NK-92 (cell line): ENCODE data around the gene GPX4.

Source experiments
- DNase-seq: peaks from one replicate; lab custom pipeline; 2025; ENCODE audit not compliant: unreplicated experiment; lab: John Stamatoyannopoulos, UW

Gene GPX4

DNA sequence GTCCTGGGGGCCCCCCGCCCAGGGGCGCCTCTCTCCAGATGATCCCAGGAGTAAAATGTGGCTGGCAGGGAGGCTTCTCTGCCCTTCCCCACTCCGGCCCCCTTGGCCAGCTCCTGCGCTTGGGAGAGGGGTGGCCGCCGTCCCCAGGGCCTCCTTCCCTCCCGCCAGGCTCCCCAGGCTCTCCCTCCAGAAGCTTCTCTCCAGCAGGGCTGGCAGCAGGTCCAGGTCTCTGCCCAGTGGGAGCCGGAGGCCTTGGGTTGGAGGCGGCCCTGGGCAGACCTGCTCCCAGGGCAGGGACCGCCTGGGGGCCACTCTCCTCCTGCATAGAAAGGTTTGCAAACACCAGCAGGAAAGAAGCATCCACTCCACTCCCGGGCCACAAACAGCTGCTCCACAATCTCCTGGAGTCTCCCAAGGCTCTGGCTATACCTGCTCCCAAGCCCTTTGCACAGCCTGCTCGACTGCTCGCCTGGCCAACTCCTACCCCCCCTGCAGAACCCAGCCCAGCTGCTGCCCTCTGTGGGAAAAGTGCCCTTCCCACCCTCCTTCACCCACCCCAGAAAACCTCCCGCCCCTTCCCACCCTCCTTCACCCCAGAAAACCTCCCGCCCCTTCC lies 44.2 kb downstream of the GPX4 start:
- DNase-seq: no peak

GRCh38 chr19:1149259-1150045 lies 45.7 kb downstream of the GPX4 start:
- DNase-seq: no peak

DNA sequence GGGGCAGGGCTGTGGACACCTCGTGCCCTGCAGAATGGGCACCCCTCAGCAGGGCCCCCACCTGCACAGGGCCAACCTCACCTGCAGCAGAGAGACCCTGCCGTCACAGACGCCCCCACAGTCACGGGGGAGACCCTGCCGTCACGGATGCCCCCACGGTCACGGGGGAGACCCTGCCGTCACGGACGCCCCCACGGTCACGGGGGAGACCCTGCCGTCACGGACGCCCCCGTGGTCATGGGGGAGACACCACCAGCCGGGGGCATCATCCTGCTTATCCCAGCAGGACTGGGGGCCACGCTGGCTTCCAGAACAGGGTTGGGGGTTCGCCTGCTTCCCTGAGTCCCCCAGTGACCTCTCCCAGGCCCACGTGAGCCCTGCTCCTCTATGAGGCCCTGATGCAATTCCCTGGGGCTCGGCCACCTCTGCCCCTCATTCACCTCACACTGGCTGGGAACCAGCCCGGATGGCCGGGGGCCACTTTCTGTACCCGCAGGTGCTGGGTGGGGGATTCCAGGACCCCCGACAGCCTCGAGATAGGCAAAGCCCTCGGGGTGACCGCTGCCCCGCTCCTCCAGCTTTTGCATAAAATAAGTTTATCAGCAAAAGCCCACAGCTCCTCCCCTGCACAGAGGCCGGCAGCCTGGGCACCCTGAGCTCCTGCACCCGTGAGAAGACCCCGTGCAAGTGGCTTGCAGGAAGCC lies 46.7 kb downstream of the GPX4 start:
- DNase-seq: no peak

DNA sequence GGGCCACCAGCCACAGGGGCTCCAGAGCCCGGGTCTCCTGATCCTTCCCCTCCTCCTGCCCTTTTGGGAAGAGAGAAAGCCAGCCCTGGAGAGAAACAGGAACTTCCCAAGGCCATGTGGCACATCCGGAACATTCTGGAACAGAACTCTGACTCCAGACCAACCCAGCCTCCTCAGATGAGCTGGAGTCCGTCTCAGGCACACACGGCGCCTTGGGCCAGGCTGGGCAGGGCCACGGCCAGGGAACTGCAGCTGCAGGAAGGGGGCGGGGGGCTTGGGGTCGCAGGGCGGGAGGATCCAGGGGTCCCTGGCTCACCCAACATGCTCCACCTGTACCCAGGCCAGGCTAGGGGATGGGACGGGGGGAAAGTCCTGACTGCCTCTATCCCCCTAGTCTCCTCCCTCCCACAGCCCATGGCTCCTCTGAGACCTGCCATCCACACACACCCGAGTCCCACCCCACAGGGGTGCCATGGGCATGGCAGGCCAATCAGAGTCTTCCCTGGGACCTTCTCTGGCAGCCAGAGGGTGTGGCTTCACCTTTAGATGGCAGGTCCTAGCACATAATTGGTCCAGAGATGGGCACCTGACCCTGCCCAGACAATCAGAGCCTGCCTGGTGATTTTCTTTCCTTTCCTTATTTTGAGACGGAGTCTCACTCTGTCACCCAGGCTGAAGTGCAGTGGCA lies 47.4 kb downstream of the GPX4 start:
- no peak for DNase-seq

- DNase-seq: no peak
Measured at GRCh38 chr19:1151917-1152587, 48.3 kb downstream of the GPX4 start.

DNA sequence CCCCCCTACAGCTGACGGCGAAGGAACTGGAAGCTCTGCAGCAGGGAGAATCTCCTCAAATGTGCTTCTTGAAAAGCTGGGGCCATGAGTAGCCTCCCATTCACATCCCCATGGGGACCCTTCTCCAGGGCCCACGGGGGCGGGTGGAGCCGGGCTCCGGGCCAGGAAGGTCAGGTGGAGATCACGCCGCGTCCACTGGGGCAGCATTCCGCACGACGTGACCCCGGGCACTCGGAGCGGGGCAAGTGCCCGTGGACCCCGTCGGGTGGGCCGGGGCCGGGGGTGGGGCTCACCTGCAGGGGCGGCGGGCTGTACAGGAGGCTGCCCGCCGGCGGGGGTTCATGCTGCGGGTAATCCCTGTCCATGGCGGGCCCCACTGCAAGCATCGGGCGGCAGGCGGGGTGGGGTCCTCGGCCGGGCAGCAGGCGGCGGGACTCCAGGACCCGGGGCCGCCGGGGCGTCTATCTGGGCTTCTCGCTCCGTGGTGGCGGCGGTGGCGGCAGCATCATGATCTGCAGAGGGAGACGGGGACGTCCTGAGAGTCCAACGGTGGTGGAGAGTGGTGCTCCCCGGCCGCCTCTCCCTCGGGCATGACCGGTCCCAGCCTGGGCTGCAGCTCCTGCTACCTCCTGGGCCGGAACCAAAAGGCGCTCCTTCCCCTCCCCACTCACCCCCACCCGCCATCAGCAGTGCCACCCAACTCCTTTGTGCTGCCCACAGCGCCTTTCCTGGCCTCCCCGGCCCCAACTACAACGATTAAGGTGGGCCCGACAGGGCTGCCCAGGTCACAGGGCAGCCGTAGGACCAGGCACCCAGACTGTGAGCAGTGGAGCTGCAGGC lies 50.3 kb downstream of the GPX4 start:
- DNase-seq: no peak

GRCh38 chr19:1154731-1155351 lies 51.0 kb downstream of the GPX4 start:
- DNase-seq: no peak

- DNase-seq: no peak
Measured at GRCh38 chr19:1155352-1156304, 51.8 kb downstream of the GPX4 start.
